H1 (cell line): Measurements from ENCODE around the gene TAF4. TPM values are rescaled to one million over a fixed set of nuclear protein-coding genes. Genes with fewer than 3 reads are reported as not detected.

Source experiments
- CTCF ChIA-PET: fragments of 300-600 bp; sonication (Branson Sonifier 250); formaldehyde crosslinking; loops from one replicate; lab custom pipeline; 2021; ENCODE audit not compliant: partially characterized antibody; lab: Charles Lee
- POLR2A ChIA-PET: fragments of 300-600 bp; sonication (Branson Sonifier 250); formaldehyde crosslinking; loops from one replicate; lab custom pipeline; 2021; ENCODE audit warnings: inconsistent platforms; ENCODE audit not compliant: partially characterized antibody; lab: Charles Lee
- DNase-seq, 2 experiments: peaks; one replicate each; pipeline versions ENCODE4 v3.0.0 to v3.0.0-alpha.2; 2010 to 2022; ENCODE audit warnings: low spot score in 2 of 2, low read depth in 1 of 2, mixed read lengths in 1 of 2
- FAIRE-seq: peaks from 2 replicates; lab custom pipeline; 2011; peaks lifted over from hg19 to GRCh38; lab: Jason Lieb, UNC
- H2AFZ ChIP-seq: 2 replicates; pipeline ENCODE4 v1.8.1; 2012; ENCODE audit warnings: low read length, inconsistent platforms
- H2AK5ac ChIP-seq: 2 replicates; pipeline ENCODE4 v1.6.1; 2013; ENCODE audit warnings: low read depth, low read length
- H2BK120ac ChIP-seq: replicated peaks from 2 replicates; pipeline ENCODE3; 2013; ENCODE audit warnings: low read depth, low read length, inconsistent platforms
- H2BK12ac ChIP-seq: 2 replicates; pipeline ENCODE4 v1.6.1; 2013; ENCODE audit warnings: low read depth, low read length
- H2BK15ac ChIP-seq: 2 replicates; pipeline ENCODE4 v1.6.1; 2013; ENCODE audit warnings: low read length
- H2BK20ac ChIP-seq: 2 replicates; pipeline ENCODE4 v1.6.1; 2013; ENCODE audit warnings: low read length
- H2BK5ac ChIP-seq: 2 replicates; pipeline ENCODE4 v1.6.1; 2013; ENCODE audit warnings: low read depth, low read length
- H3K14ac ChIP-seq: 2 replicates; pipeline ENCODE4 v1.6.1; 2013; ENCODE audit warnings: inconsistent platforms; ENCODE audit not compliant: insufficient read length
- H3K18ac ChIP-seq: 2 replicates; pipeline ENCODE4 v1.6.1; 2013; ENCODE audit warnings: low read length; ENCODE audit errors: extremely low read depth
- H3K23ac ChIP-seq: 2 replicates; pipeline ENCODE4 v1.6.1; 2013; ENCODE audit warnings: inconsistent platforms; ENCODE audit not compliant: insufficient read length
- H3K23me2 ChIP-seq: 2 replicates; pipeline ENCODE4 v1.6.1; 2013; ENCODE audit warnings: low read depth, low read length
- H3K27ac ChIP-seq: 2 replicates; pipeline ENCODE4 v1.6.1; 2011; ENCODE audit warnings: low read depth, low read length, inconsistent platforms
- H3K27me3 ChIP-seq, 4 experiments: replicated peaks in 1 of 4; 1 replicate in 1 of 4; 2 replicates in 3 of 4; pipeline versions ENCODE4 v1.6.1 to v1.8.1; 2011 to 2013; ENCODE audit warnings: low read length in 3 of 4, mild to moderate bottlenecking in 3 of 4, inconsistent platforms in 2 of 4, mixed read lengths in 2 of 4, moderate library complexity in 1 of 4; ENCODE audit not compliant: control insufficient read depth in 3 of 4, insufficient read depth in 3 of 4; ENCODE audit errors: extremely low read depth in 1 of 4
- H3K36me3 ChIP-seq, 4 experiments: 2 replicates each; pipeline versions ENCODE4 v1.6.1 to v1.8.1; 2011 to 2013; ENCODE audit warnings: mild to moderate bottlenecking in 4 of 4, low read length in 3 of 4, moderate library complexity in 2 of 4, control low read depth in 1 of 4, inconsistent platforms in 1 of 4; ENCODE audit not compliant: insufficient read depth in 4 of 4, control insufficient read depth in 2 of 4
- H3K4ac ChIP-seq: replicated peaks from 2 replicates; pipeline ENCODE3; 2013; ENCODE audit warnings: low read length, low read depth, mixed read lengths, inconsistent platforms; ENCODE audit not compliant: insufficient read length
- H3K4me1 ChIP-seq, 4 experiments: replicated peaks in 1 of 4; 1 replicate in 1 of 4; 2 replicates in 3 of 4; pipeline versions ENCODE4 v1.6.1 to v1.8.1; 2011 to 2013; ENCODE audit warnings: low read length in 3 of 4, inconsistent platforms in 2 of 4, mixed read lengths in 1 of 4; ENCODE audit not compliant: insufficient read depth in 4 of 4, control insufficient read depth in 3 of 4
- H3K4me2 ChIP-seq, 2 experiments: 2 replicates each; pipeline versions ENCODE4 v1.6.1 to v1.8.1; 2011 to 2013; ENCODE audit warnings: low read depth in 2 of 2, low read length in 2 of 2, control low read depth in 1 of 2, inconsistent platforms in 1 of 2, mild to moderate bottlenecking in 1 of 2; ENCODE audit not compliant: insufficient read depth in 1 of 2
- H3K4me3 ChIP-seq, 4 experiments: fragments of 200-600, 300-600 bp in 1 of 4; sonication (generic), shearing (Covaris generic), sonication (Bioruptor Twin) in 1 of 4; 2 replicates each; pipeline versions ENCODE4 v1.5.1 to v1.8.1; 2011 to 2016; ENCODE audit warnings: low read length in 4 of 4, low read depth in 3 of 4, control low read depth in 2 of 4, inconsistent platforms in 2 of 4, mild to moderate bottlenecking in 2 of 4, mixed read lengths in 1 of 4, moderate library complexity in 1 of 4; ENCODE audit not compliant: insufficient read depth in 2 of 4; ENCODE audit errors: extremely low read depth in 1 of 4
- H3K56ac ChIP-seq: replicated peaks from 2 replicates; pipeline ENCODE3; 2013; ENCODE audit warnings: low read depth, mild to moderate bottlenecking, mixed read lengths, low read length, inconsistent platforms; ENCODE audit not compliant: insufficient read length
- H3K79me1 ChIP-seq: 2 replicates; pipeline ENCODE4 v1.6.1; 2013; ENCODE audit warnings: low read depth, low read length, control low read depth
- H3K79me2 ChIP-seq, 2 experiments: 2 replicates each; pipeline versions ENCODE4 v1.6.1 to v1.8.1; 2012 to 2013; ENCODE audit warnings: low read length in 2 of 2, mild to moderate bottlenecking in 2 of 2, inconsistent platforms in 1 of 2; ENCODE audit not compliant: insufficient read depth in 2 of 2, control insufficient read depth in 1 of 2
- H3K9ac ChIP-seq, 4 experiments: replicated peaks in 1 of 4; 1 replicate in 1 of 4; 2 replicates in 3 of 4; pipeline versions ENCODE4 v1.6.1 to v1.8.1; 2011 to 2013; ENCODE audit warnings: low read depth in 3 of 4, low read length in 3 of 4, control low read depth in 2 of 4, mild to moderate bottlenecking in 2 of 4, moderate library complexity in 2 of 4, inconsistent platforms in 1 of 4; ENCODE audit errors: extremely low read depth in 1 of 4
- H3K9me3 ChIP-seq, 2 experiments: 2 replicates each; pipeline versions ENCODE4 v1.6.1 to v1.8.1; 2012 to 2013; ENCODE audit warnings: mild to moderate bottlenecking in 2 of 2, moderate library complexity in 2 of 2, control low read depth in 1 of 2, inconsistent platforms in 1 of 2, low read depth in 1 of 2, low read length in 1 of 2, mixed read lengths in 1 of 2; ENCODE audit not compliant: insufficient read depth in 2 of 2
- H4K20me1 ChIP-seq, 2 experiments: replicated peaks in 1 of 2; 2 replicates each; pipeline versions ENCODE3 to v1.8.1; 2011 to 2013; ENCODE audit warnings: inconsistent platforms in 2 of 2, low read length in 2 of 2, mild to moderate bottlenecking in 1 of 2; ENCODE audit not compliant: insufficient read depth in 2 of 2, control insufficient read depth in 1 of 2
- H4K5ac ChIP-seq: 2 replicates; pipeline ENCODE4 v1.6.1; 2013; ENCODE audit warnings: low read length, low read depth, mixed read lengths, inconsistent platforms; ENCODE audit not compliant: insufficient read length
- H4K8ac ChIP-seq: 2 replicates; pipeline ENCODE4 v1.8.0; 2013; ENCODE audit warnings: mild to moderate bottlenecking, moderate library complexity, low read length, inconsistent platforms; ENCODE audit not compliant: insufficient read depth; ENCODE audit errors: extremely low read depth
- H4K91ac ChIP-seq: replicated peaks from 2 replicates; pipeline ENCODE3; 2013; ENCODE audit warnings: low read length, mixed read lengths, inconsistent platforms; ENCODE audit not compliant: insufficient read length
- ASH2L ChIP-seq: fragments of 200-600, 300-600 bp; sonication (generic); IDR thresholded peaks from one replicate; pipeline ENCODE4 v1.7.1; 2017; ENCODE audit warnings: low read length
- CBX8 ChIP-seq: fragments of 300-800, 300-1000 bp; sonication (generic); IDR thresholded peaks from 2 replicates; pipeline ENCODE4 v1.7.1; 2016; ENCODE audit warnings: low read depth, low read length, borderline replicate concordance
- CEBPB ChIP-seq: IDR thresholded peaks from 2 replicates; pipeline ENCODE4 v1.6.1; 2012; ENCODE audit warnings: low read depth, low read length
- CHD2 ChIP-seq: IDR thresholded peaks from 2 replicates; pipeline ENCODE4 v1.6.1; 2012; ENCODE audit warnings: low read length, improper control_type of control experiment
- CREB1 ChIP-seq: IDR thresholded peaks from 2 replicates; pipeline ENCODE4 v1.6.1; 2012; ENCODE audit warnings: inconsistent platforms
- E2F6 ChIP-seq: IDR thresholded peaks from 2 replicates; pipeline ENCODE4 v1.6.1; 2012; ENCODE audit warnings: inconsistent platforms
- EP300 ChIP-seq, 2 experiments: IDR thresholded peaks; 1 replicate in 1 of 2; 2 replicates in 1 of 2; pipeline ENCODE4 v1.6.1; 2011 to 2012; ENCODE audit warnings: low read depth in 2 of 2, low read length in 2 of 2, mild to moderate bottlenecking in 2 of 2, borderline replicate concordance in 1 of 2, inconsistent platforms in 1 of 2, moderate library complexity in 1 of 2
- HDAC2 ChIP-seq, 2 experiments: fragments of 300-600 bp in 1 of 2; sonication (generic) in 1 of 2; IDR thresholded peaks; 2 replicates each; pipeline ENCODE4 v1.6.1; 2011 to 2012; ENCODE audit warnings: low read depth in 2 of 2, low read length in 2 of 2, mild to moderate bottlenecking in 2 of 2, moderate library complexity in 2 of 2, borderline replicate concordance in 1 of 2, inconsistent platforms in 1 of 2
- JUN ChIP-seq: IDR thresholded peaks from 2 replicates; pipeline ENCODE4 v1.6.1; 2011; ENCODE audit warnings: low read depth, mild to moderate bottlenecking, improper control_type of control experiment, low read length
- KDM4A ChIP-seq: IDR thresholded peaks from one replicate; pipeline ENCODE4 v1.7.1; 2012; ENCODE audit warnings: low read depth, mild to moderate bottlenecking, moderate library complexity, low read length, inconsistent platforms; ENCODE audit not compliant: severe bottlenecking
- WGBS, 2 experiments: shearing (Covaris generic) in 1 of 2; methylation state at CpG; one replicate each; pipeline versions ENCODE4 v1.1.6 to v1.1.7; 2013 to 2015; ENCODE audit warnings: low lambda C conversion rate in 2 of 2, mixed read lengths in 2 of 2, inconsistent platforms in 1 of 2, low coverage in 1 of 2, missing lambda C conversion rate in 1 of 2; ENCODE audit not compliant: insufficient replicate concordance in 2 of 2, insufficient coverage in 1 of 2, insufficient read length in 1 of 2; ENCODE audit errors: extremely low coverage in 1 of 2, missing lambda C conversion rate in 1 of 2; 5-methylcytosine and 5-hydroxymethylcytosine counted together
- polyA plus RNA-seq, 7 experiments: library from polyadenylated mRNA; depleted of rRNA in 3 of 7; stranded (reverse) in 5 of 7; unstranded in 2 of 7; fragments of >200 nt in 5 of 7; fragments of 200-250 nt in 2 of 7; gene quantifications; 1 replicate in 5 of 7; 2 replicates in 1 of 7; 4 replicates in 1 of 7; pipeline versions ENCODE4 v1.2.1 to v1.2.3, GENCODE V29; 2011 to 2013; ENCODE audit warnings: missing spikeins in 2 of 7, mixed read lengths in 2 of 7
- total RNA-seq: library from RNA; stranded (reverse); fragmentation: NEBNext Ultra II Directional; extraction: Animal tissue kit (Norgen Biotek cat#: 25700); gene quantifications from 2 replicates; pipeline ENCODE4 v1.2.1, GENCODE V29; 2021
- TF ChIP-seq, protein P1 (sequence below), 3 experiments: IDR thresholded peaks; 1 replicate in 2 of 3; 2 replicates in 1 of 3; pipeline versions ENCODE4 v1.5.1 to v1.6.1; 2011; ENCODE audit warnings: low read length in 3 of 3, mild to moderate bottlenecking in 3 of 3, inconsistent platforms in 2 of 3, low read depth in 1 of 3, moderate library complexity in 1 of 3; ENCODE audit not compliant: insufficient read depth in 1 of 3; ENCODE audit errors: control extremely low read depth in 1 of 3

Gene TAF4
- total and polyA plus RNA-seq, 2 of the 8 experiments (the other 6 are each of a cell fraction or from before 2014, with no cell fraction given), result 16.0 to 30.1 TPM

DNA sequence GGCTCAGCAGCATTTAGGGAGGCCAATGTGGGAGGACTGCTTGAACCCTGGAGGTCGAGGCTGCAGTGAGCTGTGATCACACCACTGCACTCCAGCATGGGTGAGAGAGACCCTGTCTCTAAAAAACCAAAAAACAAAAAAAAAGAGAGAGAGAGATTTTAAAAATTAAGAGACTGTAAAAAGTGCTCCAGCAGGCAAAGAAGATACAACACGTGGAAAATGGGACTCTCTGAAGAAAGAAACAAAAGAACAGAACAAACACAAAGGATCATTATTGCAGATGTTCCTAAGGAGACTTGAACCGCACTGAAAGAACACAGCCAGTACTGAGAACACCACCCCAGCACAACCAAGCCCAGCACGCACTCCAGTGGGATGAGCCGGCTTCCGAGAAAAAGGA, 74.2 kb downstream of the TAF4 start:
- ChIA-PET CTCF (no interaction called here), POLR2A (interaction anchor here (0.8 kb wide), 1 partner anchor 9 kb away, joined by 3 read pairs; no protein-coding TSS in a partner anchor)
- Histone ChIP-seq H3K56ac (no peak overlapping the region), H2BK5ac (no peak overlapping the region), H3K79me2 (no peaks in the 10 kb centered on the region; a peak in 1 of 4 replicates), H2BK15ac (no peak overlapping the region), H3K27me3 (no peaks in the 10 kb centered on the region), H3K18ac (no peak overlapping the region), H3K9ac (no peak overlapping the region), H3K36me3 (peaks cover 9 to 45% (median 26%) of the 10 kb centered on the region in 4 experiments; a peak in 6 of 8 replicates), H2AK5ac (no peak overlapping the region), H4K91ac (no peak overlapping the region), H4K8ac (no peak overlapping the region), H3K23me2 (no peaks in the 10 kb centered on the region), H3K23ac (no peak overlapping the region), H4K20me1 (peaks cover 0 to 9% of the 10 kb centered on the region in 2 experiments), H2BK12ac (no peak overlapping the region), H4K5ac (no peak overlapping the region), H2AFZ (no peak overlapping the region), H3K27ac (no peak overlapping the region), H3K14ac (no peak overlapping the region), H2BK120ac (no peak overlapping the region), H3K9me3 (no peaks in the 10 kb centered on the region; a peak in 1 of 4 replicates), H3K79me1 (peaks cover 3% of the 10 kb centered on the region; the same call in 1 of the 2 replicates), H3K4me3 (no peak overlapping the region), H3K4ac (no peak overlapping the region), H2BK20ac (no peak overlapping the region), H3K4me2 (no peak overlapping the region), H3K4me1 (no peaks in the 10 kb centered on the region)
- FAIRE-seq (no peak), DNase-seq (no peak)
- 95% methylated on average over 6 of the region's 6 CpGs; no CpG with 5 or more reads in 1 of the 2 experiments for WGBS, 2 experiments
- TF ChIP-seq KDM4A, result no peak
- no peak for TF ChIP-seq HDAC2 (IDR thresholded peaks at IDR 0.05; ENCODE audit: borderline replicate concordance in 1 of 2, low read depth in 2 of 2, low read length in 2 of 2)
- TF ChIP-seq JUN, result no peak
- no peak for TF ChIP-seq E2F6
- TF ChIP-seq EP300 (IDR thresholded peaks at IDR 0.05; ENCODE audit: borderline replicate concordance in 1 of 2, low read depth in 2 of 2, low read length in 2 of 2), result no peak
- TF ChIP-seq CBX8, result no peak
- TF ChIP-seq, protein P1, sequence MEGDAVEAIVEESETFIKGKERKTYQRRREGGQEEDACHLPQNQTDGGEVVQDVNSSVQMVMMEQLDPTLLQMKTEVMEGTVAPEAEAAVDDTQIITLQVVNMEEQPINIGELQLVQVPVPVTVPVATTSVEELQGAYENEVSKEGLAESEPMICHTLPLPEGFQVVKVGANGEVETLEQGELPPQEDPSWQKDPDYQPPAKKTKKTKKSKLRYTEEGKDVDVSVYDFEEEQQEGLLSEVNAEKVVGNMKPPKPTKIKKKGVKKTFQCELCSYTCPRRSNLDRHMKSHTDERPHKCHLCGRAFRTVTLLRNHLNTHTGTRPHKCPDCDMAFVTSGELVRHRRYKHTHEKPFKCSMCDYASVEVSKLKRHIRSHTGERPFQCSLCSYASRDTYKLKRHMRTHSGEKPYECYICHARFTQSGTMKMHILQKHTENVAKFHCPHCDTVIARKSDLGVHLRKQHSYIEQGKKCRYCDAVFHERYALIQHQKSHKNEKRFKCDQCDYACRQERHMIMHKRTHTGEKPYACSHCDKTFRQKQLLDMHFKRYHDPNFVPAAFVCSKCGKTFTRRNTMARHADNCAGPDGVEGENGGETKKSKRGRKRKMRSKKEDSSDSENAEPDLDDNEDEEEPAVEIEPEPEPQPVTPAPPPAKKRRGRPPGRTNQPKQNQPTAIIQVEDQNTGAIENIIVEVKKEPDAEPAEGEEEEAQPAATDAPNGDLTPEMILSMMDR (IDR thresholded peaks at IDR 0.05; ENCODE audit: control extremely low read depth in 1 of 3, insufficient read depth in 1 of 3, low read depth in 1 of 3, low read length in 3 of 3), result no peak
- TF ChIP-seq CHD2, result no peak
- no peak for TF ChIP-seq CEBPB
- TF ChIP-seq ASH2L, result no peak
- TF ChIP-seq CREB1, result no peak
